Esophagus muscularis mucosa (tissue), 4 donors: Measurements from ENCODE around the gene IZUMO3. TPM values are rescaled to one million over a fixed set of nuclear protein-coding genes. Genes with fewer than 3 reads are reported as not detected.

Experiments
- DNase-seq: peaks from one replicate; pipeline ENCODE4 v3.0.0-alpha.2; 2017; ENCODE audit errors: extremely low spot score
- H3K27ac ChIP-seq, 4 donors: fragments of 200-600 bp; sonication (generic); replicated peaks in 1 of 4; 1 replicate in 3 of 4; 2 replicates in 1 of 4; pipeline ENCODE4 v1.5.1; 2016 to 2019; ENCODE audit warnings: mild to moderate bottlenecking in 1 of 4
- H3K27me3 ChIP-seq, 4 donors: fragments of 200-600 bp; sonication (generic); one replicate each; pipeline versions ENCODE4 v1.5.1 to v1.6.0; 2016 to 2019
- H3K36me3 ChIP-seq, 4 donors: fragments of 200-600 bp; sonication (generic); one replicate each; pipeline ENCODE4 v1.5.1; 2016 to 2019
- H3K4me1 ChIP-seq, 4 donors: fragments of 200-600 bp; sonication (generic); one replicate each; pipeline ENCODE4 v1.5.1; 2016 to 2019
- H3K4me3 ChIP-seq, 4 donors: fragments of 200-600 bp; sonication (generic); 1 replicate in 2 of 4; 2 replicates in 2 of 4; pipeline ENCODE4 v1.5.1; 2016 to 2019; ENCODE audit warnings: mild to moderate bottlenecking in 4 of 4, moderate library complexity in 1 of 4
- H3K9me3 ChIP-seq, 4 donors: fragments of 200-600 bp; sonication (generic); 1 replicate in 3 of 4; 2 replicates in 1 of 4; pipeline ENCODE4 v1.5.1; 2016 to 2019
- EP300 ChIP-seq: sonication (generic); formaldehyde crosslinking; IDR thresholded peaks from one replicate; pipeline ENCODE4 v1.6.1; 2017; ENCODE audit warnings: antibody characterized with exemption
- POLR2A ChIP-seq: fragments of 450-650 bp; IDR thresholded peaks from one replicate; pipeline ENCODE4 v1.6.1; 2017; ENCODE audit warnings: antibody characterized with exemption, moderate library complexity, mild to moderate bottlenecking, low read depth
- POLR2AphosphoS5 ChIP-seq, 2 donors: sonication (generic); formaldehyde crosslinking; IDR thresholded peaks; one replicate each; pipeline ENCODE4 v1.6.1; 2017; ENCODE audit warnings: antibody characterized with exemption in 2 of 2
- WGBS: methylation state at CpG from one replicate; pipeline ENCODE4 v1.1.5; 2018; 5-methylcytosine and 5-hydroxymethylcytosine counted together
- intact Hi-C: fragments of 100-400 bp; cut with DNase I; formaldehyde crosslinking; loops from one replicate; pipeline ENCODE4 v1.15.1; 2023
- total RNA-seq, 4 donors: library from RNA; depleted of rRNA; stranded (reverse); fragments of >200 nt; gene quantifications; one replicate each; pipeline versions ENCODE4 v1.1.0 to v1.2.1, GENCODE V29; 2016
- TF ChIP-seq, protein P1 (sequence below), 3 experiments: fragments of 200-600 bp in 2 of 3; fragments of 450-650 bp in 1 of 3; sonication (generic) in 2 of 3; IDR thresholded peaks; one replicate each; pipeline ENCODE4 v1.5.1; 2017 to 2019; ENCODE audit warnings: antibody characterized with exemption in 3 of 3, mild to moderate bottlenecking in 2 of 3, moderate library complexity in 1 of 3

The IZUMO3 gene
- total RNA-seq, 4 donors from 2014 or later: not detected

DNA sequence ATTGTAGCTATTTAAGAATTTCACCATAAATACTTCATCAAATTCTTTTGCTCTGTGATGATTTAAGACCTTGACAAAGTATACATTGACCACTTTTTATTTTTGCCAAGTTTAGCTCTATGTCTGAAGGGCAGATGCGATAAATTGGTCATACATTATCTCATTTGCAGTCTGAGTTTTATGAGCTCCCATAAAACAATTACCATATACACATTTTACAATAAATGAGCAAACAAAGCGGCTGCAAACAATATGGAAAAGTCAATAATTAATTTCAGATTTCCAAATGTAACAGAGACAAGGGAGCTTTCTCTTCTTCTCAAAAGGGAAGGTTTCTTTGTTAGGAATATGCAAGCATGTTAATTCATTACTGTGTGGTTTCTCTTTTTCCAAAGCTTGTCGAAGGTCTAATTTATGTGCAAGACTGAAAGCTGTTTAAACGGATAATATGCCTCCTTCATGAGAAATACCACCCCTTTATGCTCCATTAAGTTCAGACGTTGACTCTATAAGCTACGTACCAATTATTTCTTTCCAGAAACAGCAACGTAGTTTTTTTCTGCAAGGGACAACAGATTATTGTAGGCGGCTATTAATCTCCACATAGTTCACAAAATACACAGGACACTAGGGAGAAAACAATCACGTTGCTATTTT lies 7.0 kb upstream of the IZUMO3 start:
- intact Hi-C loops: no loop called here
- 76% methylated on average over 9 of the region's 9 CpGs for WGBS
- H3K4me3 ChIP-seq: no peak overlapping the region

DNA sequence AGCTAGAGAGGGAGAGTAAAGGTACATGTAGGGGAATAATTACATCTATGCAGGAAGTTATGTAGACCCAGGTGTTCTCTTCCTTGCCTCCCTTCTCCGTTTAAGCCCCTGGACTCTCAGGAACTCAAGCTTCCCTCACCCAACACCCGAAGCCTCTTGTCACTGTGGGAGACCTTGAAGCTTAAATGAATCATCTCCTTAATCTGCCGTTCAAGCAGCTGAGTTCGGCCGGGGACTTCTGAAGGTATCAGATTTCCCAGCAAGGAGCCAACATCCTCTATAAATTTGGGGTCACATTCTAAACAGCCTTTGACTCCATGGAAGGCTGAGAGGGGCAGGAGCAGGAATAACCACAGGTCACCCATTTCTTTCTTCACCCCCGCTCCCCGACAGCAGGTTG lies 412 bp downstream of the IZUMO3 start:
- TF ChIP-seq EP300 (no peak), POLR2A (no peak), POLR2AphosphoS5 (IDR thresholded peaks at IDR 0.05) (no peak)
- TF ChIP-seq, protein P1, sequence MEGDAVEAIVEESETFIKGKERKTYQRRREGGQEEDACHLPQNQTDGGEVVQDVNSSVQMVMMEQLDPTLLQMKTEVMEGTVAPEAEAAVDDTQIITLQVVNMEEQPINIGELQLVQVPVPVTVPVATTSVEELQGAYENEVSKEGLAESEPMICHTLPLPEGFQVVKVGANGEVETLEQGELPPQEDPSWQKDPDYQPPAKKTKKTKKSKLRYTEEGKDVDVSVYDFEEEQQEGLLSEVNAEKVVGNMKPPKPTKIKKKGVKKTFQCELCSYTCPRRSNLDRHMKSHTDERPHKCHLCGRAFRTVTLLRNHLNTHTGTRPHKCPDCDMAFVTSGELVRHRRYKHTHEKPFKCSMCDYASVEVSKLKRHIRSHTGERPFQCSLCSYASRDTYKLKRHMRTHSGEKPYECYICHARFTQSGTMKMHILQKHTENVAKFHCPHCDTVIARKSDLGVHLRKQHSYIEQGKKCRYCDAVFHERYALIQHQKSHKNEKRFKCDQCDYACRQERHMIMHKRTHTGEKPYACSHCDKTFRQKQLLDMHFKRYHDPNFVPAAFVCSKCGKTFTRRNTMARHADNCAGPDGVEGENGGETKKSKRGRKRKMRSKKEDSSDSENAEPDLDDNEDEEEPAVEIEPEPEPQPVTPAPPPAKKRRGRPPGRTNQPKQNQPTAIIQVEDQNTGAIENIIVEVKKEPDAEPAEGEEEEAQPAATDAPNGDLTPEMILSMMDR (IDR thresholded peaks at IDR 0.05): no peak
- no peak for DNase-seq
- Histone ChIP-seq H3K4me3 (no peak overlapping the region), H3K9me3 (no peaks in the 10 kb centered on the region), H3K27ac (no peak overlapping the region), H3K27me3 (no peaks in the 10 kb centered on the region), H3K4me1 (peaks cover 0 to 4% (median 0%) of the 10 kb centered on the region in 4 donors), H3K36me3 (no peaks in the 10 kb centered on the region)
- intact Hi-C loops: loop anchor here (5.0 kb wide), 1 partner anchor 48 kb away; no protein-coding TSS in a partner anchor
- 60% methylated on average over 7 of the region's 7 CpGs for WGBS

More for the DNA sequence above, 7.0 kb upstream of the IZUMO3 start:
- TF ChIP-seq POLR2AphosphoS5 (IDR thresholded peaks at IDR 0.05): no peak
- TF ChIP-seq, protein P1 (IDR thresholded peaks at IDR 0.05): no peak
- TF ChIP-seq POLR2A: no peak
- TF ChIP-seq EP300: no peak
- Histone ChIP-seq H3K4me1 (peaks cover 0 to 4% (median 0%) of the 10 kb centered on the region in 4 donors), H3K36me3 (no peaks in the 10 kb centered on the region), H3K9me3 (no peaks in the 10 kb centered on the region), H3K27me3 (no peaks in the 10 kb centered on the region), H3K27ac (no peak overlapping the region)
- DNase-seq: no peak

DNA sequence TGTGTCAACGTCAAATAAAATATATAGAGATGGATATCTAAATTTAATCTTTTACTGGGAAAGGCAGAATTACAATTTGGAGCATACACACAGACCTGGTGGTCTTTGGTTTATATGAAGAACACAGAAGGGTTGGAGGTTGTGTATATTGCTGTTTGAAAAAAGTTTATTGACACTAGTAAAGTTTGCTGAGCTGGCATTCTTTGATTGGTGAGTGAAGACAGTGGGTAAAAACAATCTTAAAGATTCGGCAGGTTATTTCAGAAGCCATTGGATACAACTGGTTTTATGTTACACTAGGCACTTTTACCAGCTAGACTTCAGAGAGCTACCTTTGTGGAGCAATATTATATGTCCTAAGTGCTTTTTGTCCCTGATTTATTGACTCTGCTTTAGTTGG lies 27.2 kb downstream of the IZUMO3 start:
- DNase-seq: no peak
- intact Hi-C loops: no loop called here
- Histone ChIP-seq H3K9me3 (no peaks in the 10 kb centered on the region), H3K27ac (no peak overlapping the region), H3K27me3 (no peaks in the 10 kb centered on the region), H3K4me1 (no peaks in the 10 kb centered on the region), H3K36me3 (no peaks in the 10 kb centered on the region), H3K4me3 (no peak overlapping the region)
- WGBS: 72% methylated on average over 2 of the region's 2 CpGs
- no peak for TF ChIP-seq POLR2AphosphoS5 (IDR thresholded peaks at IDR 0.05)
- no peak for TF ChIP-seq EP300
- TF ChIP-seq, protein P1 (IDR thresholded peaks at IDR 0.05): no peak
- TF ChIP-seq POLR2A: no peak

DNA sequence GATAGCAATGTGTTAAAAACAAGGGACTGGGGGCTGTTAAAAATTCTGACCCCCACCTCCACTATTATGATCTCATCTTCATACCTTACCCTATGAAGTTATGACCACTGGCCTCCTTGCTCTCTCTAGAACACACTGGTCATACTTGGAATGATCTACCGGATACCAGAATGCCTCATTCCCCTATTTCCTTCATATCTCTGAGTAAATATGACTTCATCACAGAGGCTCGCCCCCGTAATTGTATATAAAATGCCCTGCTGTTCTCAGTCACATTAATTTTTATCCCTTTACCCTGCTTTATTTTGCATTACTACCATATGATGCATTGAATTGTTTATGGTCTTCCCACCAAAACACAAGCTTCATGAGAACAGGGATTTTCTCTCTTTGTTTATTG lies 29.2 kb downstream of the IZUMO3 start:
- Histone ChIP-seq H3K27ac (no peak overlapping the region), H3K9me3 (no peaks in the 10 kb centered on the region), H3K4me1 (no peaks in the 10 kb centered on the region), H3K36me3 (no peaks in the 10 kb centered on the region), H3K27me3 (no peaks in the 10 kb centered on the region), H3K4me3 (no peak overlapping the region)
- DNase-seq: no peak
- intact Hi-C loops: no loop called here
- TF ChIP-seq, protein P1 (IDR thresholded peaks at IDR 0.05): no peak
- 85% methylated on average over 3 of the region's 3 CpGs for WGBS

DNA sequence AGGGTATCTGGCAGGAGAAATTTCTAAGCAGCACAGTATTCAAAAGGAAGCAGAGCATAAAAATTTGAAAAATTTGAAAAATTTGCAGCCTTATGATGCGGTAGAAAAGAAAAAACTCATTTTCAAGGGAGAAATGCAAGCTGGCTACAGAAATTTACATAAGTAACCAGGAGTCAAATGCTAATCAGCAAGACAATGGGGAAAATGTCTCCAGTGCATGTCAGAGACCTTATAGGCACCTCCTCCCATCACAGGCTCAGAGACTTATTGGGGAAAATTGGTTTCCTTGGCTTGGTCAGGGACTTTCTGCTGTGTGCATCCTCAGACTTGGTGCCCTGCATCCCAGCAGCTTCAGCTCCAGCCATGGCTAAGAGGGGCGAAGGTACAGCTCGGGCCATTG lies 35.8 kb downstream of the IZUMO3 start:
- Histone ChIP-seq H3K4me3 (no peak overlapping the region), H3K36me3 (no peaks in the 10 kb centered on the region), H3K9me3 (peaks cover 0 to 3% (median 0%) of the 10 kb centered on the region in 4 donors), H3K27ac (no peak overlapping the region), H3K27me3 (no peaks in the 10 kb centered on the region), H3K4me1 (no peaks in the 10 kb centered on the region)
- TF ChIP-seq POLR2AphosphoS5 (IDR thresholded peaks at IDR 0.05) (no peak), POLR2A (no peak), EP300 (no peak)
- TF ChIP-seq, protein P1 (IDR thresholded peaks at IDR 0.05): no peak
- intact Hi-C loops: no loop called here
- 96% methylated on average over 3 of the region's 3 CpGs for WGBS
- no peak for DNase-seq
